ENCODE data around the gene SLC16A10.

DNA sequence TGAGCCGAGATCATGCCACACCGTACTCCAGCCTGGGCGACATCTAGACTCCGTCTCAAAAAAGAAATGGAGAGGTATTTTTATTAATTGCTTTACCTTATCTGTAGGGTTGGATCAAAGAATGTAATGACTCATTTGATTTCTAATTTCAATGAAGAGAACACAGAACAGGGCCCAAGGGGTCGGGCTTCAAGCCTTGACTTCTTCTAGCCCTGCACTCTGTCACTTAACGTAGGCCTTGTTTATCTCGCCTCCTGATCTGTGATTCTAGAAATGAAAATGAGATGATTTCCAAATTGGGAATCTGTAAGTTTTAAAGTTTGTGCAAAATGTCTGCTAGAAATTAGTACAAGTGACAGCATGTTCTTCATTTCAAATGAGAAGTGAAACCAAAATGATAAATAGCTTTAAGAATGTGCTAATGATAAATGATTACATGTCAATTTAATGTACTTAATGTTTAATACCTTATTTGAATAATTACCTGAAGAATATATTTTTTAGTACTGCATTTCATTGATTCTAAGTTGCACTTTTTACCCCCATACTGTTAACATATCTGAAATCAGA, 180.5 kb downstream of the SLC16A10 start:
- TF ChIP-seq, protein P1, sequence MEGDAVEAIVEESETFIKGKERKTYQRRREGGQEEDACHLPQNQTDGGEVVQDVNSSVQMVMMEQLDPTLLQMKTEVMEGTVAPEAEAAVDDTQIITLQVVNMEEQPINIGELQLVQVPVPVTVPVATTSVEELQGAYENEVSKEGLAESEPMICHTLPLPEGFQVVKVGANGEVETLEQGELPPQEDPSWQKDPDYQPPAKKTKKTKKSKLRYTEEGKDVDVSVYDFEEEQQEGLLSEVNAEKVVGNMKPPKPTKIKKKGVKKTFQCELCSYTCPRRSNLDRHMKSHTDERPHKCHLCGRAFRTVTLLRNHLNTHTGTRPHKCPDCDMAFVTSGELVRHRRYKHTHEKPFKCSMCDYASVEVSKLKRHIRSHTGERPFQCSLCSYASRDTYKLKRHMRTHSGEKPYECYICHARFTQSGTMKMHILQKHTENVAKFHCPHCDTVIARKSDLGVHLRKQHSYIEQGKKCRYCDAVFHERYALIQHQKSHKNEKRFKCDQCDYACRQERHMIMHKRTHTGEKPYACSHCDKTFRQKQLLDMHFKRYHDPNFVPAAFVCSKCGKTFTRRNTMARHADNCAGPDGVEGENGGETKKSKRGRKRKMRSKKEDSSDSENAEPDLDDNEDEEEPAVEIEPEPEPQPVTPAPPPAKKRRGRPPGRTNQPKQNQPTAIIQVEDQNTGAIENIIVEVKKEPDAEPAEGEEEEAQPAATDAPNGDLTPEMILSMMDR (IDR thresholded peaks at IDR 0.05), result no peak
- no peak for TF ChIP-seq POLR2AphosphoS5 (IDR thresholded peaks at IDR 0.05; ENCODE audit: low read depth, low read length)
